CD14-positive monocyte (primary cell): ENCODE results near the gene PROC. TPM values are rescaled to one million over a fixed set of nuclear protein-coding genes. Genes with fewer than 3 reads are reported as not detected.
A peak's percentile ranks its signal among the peaks of the same experiment; 100 is the strongest.

Experiments
- DNase-seq, 3 donors: peaks; one replicate each; pipeline ENCODE4 v3.0.0-alpha.2; 2011 to 2022
- H2AFZ ChIP-seq: 2 replicates; pipeline ENCODE4 v1.6.0; 2012; ENCODE audit warnings: mild to moderate bottlenecking, low read depth, low read length, inconsistent platforms; ENCODE audit not compliant: insufficient read depth, poor library complexity, severe bottlenecking
- H3K27ac ChIP-seq, 2 donors: 1 replicate in 1 of 2; 2 replicates in 1 of 2; pipeline ENCODE4 v1.5.1; 2012 to 2013; ENCODE audit warnings: low read length in 2 of 2, control low read depth in 1 of 2, inconsistent platforms in 1 of 2, low read depth in 1 of 2, mild to moderate bottlenecking in 1 of 2
- H3K27me3 ChIP-seq, 2 donors: one replicate each; pipeline versions ENCODE4 v1.6.0 to v1.6.1; 2011 to 2013; ENCODE audit warnings: low read length in 2 of 2; ENCODE audit not compliant: control insufficient read depth in 2 of 2, insufficient read depth in 2 of 2
- H3K36me3 ChIP-seq, 2 donors: replicated peaks in 1 of 2; 1 replicate in 1 of 2; 2 replicates in 1 of 2; pipeline versions ENCODE4 v1.5.1 to v1.6.1; 2012 to 2013; ENCODE audit warnings: low read length in 2 of 2, control low read depth in 1 of 2, inconsistent platforms in 1 of 2, mild to moderate bottlenecking in 1 of 2; ENCODE audit not compliant: insufficient read depth in 2 of 2, control insufficient read depth in 1 of 2
- H3K4me1 ChIP-seq, 2 donors: 1 replicate in 1 of 2; 2 replicates in 1 of 2; pipeline versions ENCODE4 v1.5.1 to v1.6.1; 2012 to 2013; ENCODE audit warnings: low read length in 2 of 2, control low read depth in 1 of 2, inconsistent platforms in 1 of 2, mild to moderate bottlenecking in 1 of 2, moderate library complexity in 1 of 2; ENCODE audit not compliant: insufficient read depth in 2 of 2, control insufficient read depth in 1 of 2
- H3K4me2 ChIP-seq: replicated peaks from 2 replicates; pipeline ENCODE3; 2012; ENCODE audit warnings: low read length, moderate library complexity, mild to moderate bottlenecking; ENCODE audit not compliant: poor library complexity, severe bottlenecking; ENCODE audit errors: extremely low read depth
- H3K4me3 ChIP-seq, 3 experiments: fragments of 200-600 bp in 1 of 3; sonication (generic) in 1 of 3; replicated peaks in 1 of 3; 1 replicate in 2 of 3; 2 replicates in 1 of 3; pipeline ENCODE4 v1.5.1; 2011 to 2013; ENCODE audit warnings: low read length in 3 of 3, mild to moderate bottlenecking in 3 of 3, control low read depth in 2 of 3, low read depth in 2 of 3, inconsistent platforms in 1 of 3, moderate library complexity in 1 of 3
- H3K79me2 ChIP-seq: 2 replicates; pipeline ENCODE4 v1.6.0; 2012; ENCODE audit warnings: mild to moderate bottlenecking, control low read depth, inconsistent platforms, low read length, moderate library complexity; ENCODE audit not compliant: insufficient read depth
- H3K9ac ChIP-seq: 2 replicates; pipeline ENCODE4 v1.6.0; 2017; ENCODE audit warnings: low read length, mild to moderate bottlenecking; ENCODE audit not compliant: insufficient read depth, poor library complexity, severe bottlenecking
- H3K9me3 ChIP-seq, 2 donors: replicated peaks in 1 of 2; 1 replicate in 1 of 2; 2 replicates in 1 of 2; pipeline versions ENCODE4 v1.5.1 to v1.6.1; 2012 to 2013; ENCODE audit warnings: low read length in 2 of 2, control low read depth in 1 of 2; ENCODE audit not compliant: control insufficient read depth in 1 of 2, insufficient read depth in 1 of 2
- H4K20me1 ChIP-seq: 2 replicates; pipeline ENCODE4 v1.6.0; 2012; ENCODE audit warnings: mild to moderate bottlenecking, low read length, control low read depth, moderate library complexity; ENCODE audit not compliant: insufficient read depth
- H3K27ac Mint-ChIP-seq, 7 donors: one replicate each; pipeline ENCODE4 v1.8.0; 2020; ENCODE audit warnings: mild to moderate bottlenecking in 7 of 7, mixed read lengths in 7 of 7, moderate library complexity in 6 of 7, inconsistent platforms in 2 of 7
- H3K27me3 Mint-ChIP-seq, 3 donors: one replicate each; pipeline ENCODE4 v1.8.0; 2021 to 2022; ENCODE audit warnings: low read depth in 3 of 3, mild to moderate bottlenecking in 3 of 3, mixed read lengths in 3 of 3, moderate library complexity in 3 of 3, inconsistent platforms in 1 of 3
- H3K36me3 Mint-ChIP-seq, 2 donors: one replicate each; pipeline ENCODE4 v1.8.0; 2020; ENCODE audit warnings: mixed read lengths in 2 of 2, inconsistent platforms in 1 of 2, mild to moderate bottlenecking in 1 of 2
- H3K4me1 Mint-ChIP-seq: one replicate; pipeline ENCODE4 v1.8.0; 2020; ENCODE audit warnings: mild to moderate bottlenecking, mixed read lengths
- H3K4me3 Mint-ChIP-seq, 2 donors: one replicate each; pipeline ENCODE4 v1.8.0; 2020; ENCODE audit warnings: mild to moderate bottlenecking in 2 of 2, mixed read lengths in 2 of 2, moderate library complexity in 1 of 2
- H3K9me3 Mint-ChIP-seq, 7 donors: one replicate each; pipeline ENCODE4 v1.8.0; 2020 to 2022; ENCODE audit warnings: mixed read lengths in 7 of 7, mild to moderate bottlenecking in 6 of 7, moderate library complexity in 6 of 7, inconsistent platforms in 2 of 7
- WGBS: methylation state at CpG from one replicate; pipeline ENCODE4 v1.1.5; 2013; ENCODE audit warnings: missing lambda C conversion rate; ENCODE audit not compliant: insufficient coverage; 5-methylcytosine and 5-hydroxymethylcytosine counted together
- intact Hi-C, 2 donors: fragments of 100-400 bp; cut with micrococcal nuclease; formaldehyde crosslinking; loops; one replicate each; pipeline versions ENCODE4 v1.15.0 to v1.15.1; 2023
- polyA plus RNA-seq, 3 donors: library from polyadenylated mRNA; depleted of rRNA in 1 of 3; unstranded in 2 of 3; stranded (reverse) in 1 of 3; fragments of 300-500 nt in 2 of 3; fragments of >200 nt in 1 of 3; fragmentation: Illumina TruSeq in 2 of 3; gene quantifications; 1 replicate in 2 of 3; 2 replicates in 1 of 3; pipeline ENCODE4 v1.2.3, GENCODE V29; 2012 to 2021
- TF ChIP-seq, protein P1 (sequence below): fragments of 200-600 bp; IDR thresholded peaks from one replicate; pipeline ENCODE4 v1.8.0; 2022; ENCODE audit warnings: antibody characterized with exemption, mild to moderate bottlenecking

The PROC gene
- polyA plus RNA-seq, 3 donors = 0.69 TPM; not detected in 2

- TF ChIP-seq, protein P1, sequence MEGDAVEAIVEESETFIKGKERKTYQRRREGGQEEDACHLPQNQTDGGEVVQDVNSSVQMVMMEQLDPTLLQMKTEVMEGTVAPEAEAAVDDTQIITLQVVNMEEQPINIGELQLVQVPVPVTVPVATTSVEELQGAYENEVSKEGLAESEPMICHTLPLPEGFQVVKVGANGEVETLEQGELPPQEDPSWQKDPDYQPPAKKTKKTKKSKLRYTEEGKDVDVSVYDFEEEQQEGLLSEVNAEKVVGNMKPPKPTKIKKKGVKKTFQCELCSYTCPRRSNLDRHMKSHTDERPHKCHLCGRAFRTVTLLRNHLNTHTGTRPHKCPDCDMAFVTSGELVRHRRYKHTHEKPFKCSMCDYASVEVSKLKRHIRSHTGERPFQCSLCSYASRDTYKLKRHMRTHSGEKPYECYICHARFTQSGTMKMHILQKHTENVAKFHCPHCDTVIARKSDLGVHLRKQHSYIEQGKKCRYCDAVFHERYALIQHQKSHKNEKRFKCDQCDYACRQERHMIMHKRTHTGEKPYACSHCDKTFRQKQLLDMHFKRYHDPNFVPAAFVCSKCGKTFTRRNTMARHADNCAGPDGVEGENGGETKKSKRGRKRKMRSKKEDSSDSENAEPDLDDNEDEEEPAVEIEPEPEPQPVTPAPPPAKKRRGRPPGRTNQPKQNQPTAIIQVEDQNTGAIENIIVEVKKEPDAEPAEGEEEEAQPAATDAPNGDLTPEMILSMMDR = no peak
- no peak for DNase-seq
- Histone ChIP-seq H4K20me1 (no peaks in the 10 kb centered on the region), H3K9ac (no peak overlapping the region), H3K4me2 (no peak overlapping the region), H3K27ac (no peak overlapping the region), H3K27me3 (peaks cover 0 to 4% of the 10 kb centered on the region in 2 donors), H3K36me3 (no peaks in the 10 kb centered on the region), H3K79me2 (no peaks in the 10 kb centered on the region), H3K9me3 (no peaks in the 10 kb centered on the region), H3K4me1 (peaks cover 57 to 69% of the 10 kb centered on the region in 2 donors), H3K4me3 (no peak overlapping the region), H2AFZ (no peak overlapping the region)
- Mint-ChIP-seq H3K27me3 (peaks cover 6 to 23% (median 20%) of the 10 kb centered on the region in 3 donors), H3K4me3 (no peak overlapping the region), H3K36me3 (peaks cover 0 to 1% of the 10 kb centered on the region in 2 donors), H3K4me1 (peaks cover 63% of the 10 kb centered on the region), H3K27ac (peak overlapping the region in 4 of 7 donors; percentile 26 to 98 (median 53)), H3K9me3 (no peaks in the 10 kb centered on the region)
- 100% methylated on average over 4 of the region's 13 CpGs for WGBS
- intact Hi-C loops = loop anchor here (2.0 to 10.0 kb wide), 2 partner anchors 60 to 350 kb away; no protein-coding TSS in a partner anchor
Observed at GRCh38 chr2:127414638-127415592, 3.3 kb upstream of the PROC start.

DNA sequence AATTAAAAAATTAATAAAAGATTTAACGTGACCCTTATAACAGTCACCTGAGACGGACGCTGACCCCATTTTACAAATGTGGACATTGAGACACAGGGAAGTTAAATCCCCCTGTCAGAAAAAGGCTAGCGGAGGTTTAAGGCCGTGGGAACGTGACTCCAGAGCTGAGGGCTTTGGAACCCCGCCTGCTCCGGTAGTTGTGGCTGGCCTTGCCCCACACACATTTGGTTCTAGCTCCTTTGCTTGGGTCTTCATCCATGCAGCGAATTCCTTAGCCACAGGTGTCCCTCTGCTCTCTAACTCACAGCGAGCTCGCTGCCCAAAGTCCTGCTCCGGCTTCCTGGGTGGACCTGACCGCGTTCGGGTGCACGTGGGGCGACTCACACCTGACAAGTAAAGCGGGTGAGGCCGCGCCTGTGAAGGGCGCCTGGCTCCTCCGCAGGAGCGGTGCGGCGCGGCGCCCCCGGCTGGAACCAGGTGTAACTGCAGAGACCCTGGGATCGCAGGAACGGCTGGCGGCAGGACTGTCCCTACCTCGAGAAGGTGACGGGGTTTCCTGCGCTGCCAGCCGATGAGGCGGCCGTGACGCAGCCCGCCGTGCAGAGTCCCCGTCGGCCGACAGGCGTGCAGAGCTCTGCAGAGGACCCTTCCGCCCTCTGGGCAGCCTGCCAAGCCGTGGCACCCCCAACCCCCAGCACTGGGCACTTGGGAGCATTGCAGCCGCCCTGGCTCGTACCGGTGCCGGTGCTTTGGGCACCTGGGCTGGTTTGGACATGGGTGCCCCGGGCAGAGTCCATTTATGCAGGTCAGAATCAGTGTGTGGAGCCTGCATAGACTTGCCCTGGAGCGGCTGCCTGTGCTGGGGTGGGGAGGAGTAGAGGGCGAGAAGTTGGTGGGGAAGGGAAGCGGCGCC lies 2.4 kb upstream of the PROC start:
- WGBS = 7% methylated on average over 48 of the region's 55 CpGs
- H3K36me3 ChIP-seq = no peaks in the 10 kb centered on the region
- H4K20me1 ChIP-seq = no peaks in the 10 kb centered on the region
- peaks cover 0 to 4% of the 10 kb centered on the region in 2 donors for H3K27me3 ChIP-seq
- peak overlapping the region in 1 of 2 donors; percentile 45 for H3K27ac ChIP-seq
- H3K9me3 ChIP-seq = no peaks in the 10 kb centered on the region
- Mint-ChIP-seq H3K4me3 (peak overlapping the region; percentile 77 to 88), H3K4me1 (peaks cover 55% of the 10 kb centered on the region), H3K9me3 (peaks cover 0 to 2% (median 0%) of the 10 kb centered on the region in 7 donors), H3K36me3 (no peaks in the 10 kb centered on the region), H3K27ac (peak overlapping the region; percentile 23 to 80 (median 70)), H3K27me3 (peaks cover 6 to 24% (median 24%) of the 10 kb centered on the region in 3 donors)
- TF ChIP-seq, protein P1 = peak; percentile 80
- peak overlapping the region; percentile 62 for H3K9ac ChIP-seq
- H3K4me2 ChIP-seq = peak overlapping the region; percentile 88
- intact Hi-C loops = loop anchor here (2.0 to 10.0 kb wide), 2 partner anchors 61 to 351 kb away; no protein-coding TSS in a partner anchor
- no peaks in the 10 kb centered on the region for H3K79me2 ChIP-seq
- peaks cover 49 to 62% of the 10 kb centered on the region in 2 donors for H3K4me1 ChIP-seq
- H2AFZ ChIP-seq = peak overlapping the region; percentile 79
- peak overlapping the region; percentile 28 to 74 (median 51) for H3K4me3 ChIP-seq
- peak; percentile 74 to 89 (median 79) for DNase-seq
